Measurements from ENCODE around the gene SUCNR1. TPM values are rescaled to one million over a fixed set of nuclear protein-coding genes. Genes with fewer than 3 reads are reported as not detected.
A peak's percentile ranks its signal among the peaks of the same experiment; 100 is the strongest.

SUCNR1 gene, protein sequence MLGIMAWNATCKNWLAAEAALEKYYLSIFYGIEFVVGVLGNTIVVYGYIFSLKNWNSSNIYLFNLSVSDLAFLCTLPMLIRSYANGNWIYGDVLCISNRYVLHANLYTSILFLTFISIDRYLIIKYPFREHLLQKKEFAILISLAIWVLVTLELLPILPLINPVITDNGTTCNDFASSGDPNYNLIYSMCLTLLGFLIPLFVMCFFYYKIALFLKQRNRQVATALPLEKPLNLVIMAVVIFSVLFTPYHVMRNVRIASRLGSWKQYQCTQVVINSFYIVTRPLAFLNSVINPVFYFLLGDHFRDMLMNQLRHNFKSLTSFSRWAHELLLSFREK
- total RNA-seq = under 1 TPM in 2 of 4 donors, not detected in 2; 0.19 to 0.38 TPM

DNA sequence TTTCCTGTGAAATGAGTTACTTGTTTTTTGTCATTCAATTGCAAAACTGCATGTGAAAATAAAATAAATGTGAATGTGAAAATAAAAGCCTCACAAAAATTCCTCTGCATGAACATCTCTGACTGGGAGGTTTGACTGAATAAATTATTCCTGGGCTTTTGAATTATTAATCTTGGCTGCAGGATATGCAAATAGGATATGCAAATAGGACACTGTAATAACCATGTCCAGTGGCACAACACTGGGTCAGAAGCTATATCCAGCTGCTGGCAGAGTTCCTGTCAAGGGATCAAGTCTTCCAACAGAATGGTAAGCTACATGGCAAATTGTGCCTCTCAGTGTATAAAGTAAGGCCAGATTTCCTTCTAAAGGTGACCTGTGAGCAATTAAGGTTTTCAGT, at the start of gene SUCNR1:
Gene SUCNR1, plus strand, starts transcription at position 246 of the 400 bp plus-strand sequence. CDS start 6,250 bp downstream, outside the sequence.
- intact Hi-C loops (cut with DNase I) = no loop called here
- DNase-seq = no peak
- Histone ChIP-seq H3K27me3 (no peaks in the 10 kb centered on the region), H3K9me3 (no peaks in the 10 kb centered on the region), H3K4me1 (peaks cover 0 to 2% (median 0%) of the 10 kb centered on the region in 3 donors), H3K27ac (no peak within 1 kb of the TSS), H3K4me3 (no peak within 1 kb of the TSS), H3K36me3 (no peaks in the 10 kb centered on the region)
- no peak for TF ChIP-seq POLR2A (IDR thresholded peaks at IDR 0.05)
- TF ChIP-seq, protein P1, sequence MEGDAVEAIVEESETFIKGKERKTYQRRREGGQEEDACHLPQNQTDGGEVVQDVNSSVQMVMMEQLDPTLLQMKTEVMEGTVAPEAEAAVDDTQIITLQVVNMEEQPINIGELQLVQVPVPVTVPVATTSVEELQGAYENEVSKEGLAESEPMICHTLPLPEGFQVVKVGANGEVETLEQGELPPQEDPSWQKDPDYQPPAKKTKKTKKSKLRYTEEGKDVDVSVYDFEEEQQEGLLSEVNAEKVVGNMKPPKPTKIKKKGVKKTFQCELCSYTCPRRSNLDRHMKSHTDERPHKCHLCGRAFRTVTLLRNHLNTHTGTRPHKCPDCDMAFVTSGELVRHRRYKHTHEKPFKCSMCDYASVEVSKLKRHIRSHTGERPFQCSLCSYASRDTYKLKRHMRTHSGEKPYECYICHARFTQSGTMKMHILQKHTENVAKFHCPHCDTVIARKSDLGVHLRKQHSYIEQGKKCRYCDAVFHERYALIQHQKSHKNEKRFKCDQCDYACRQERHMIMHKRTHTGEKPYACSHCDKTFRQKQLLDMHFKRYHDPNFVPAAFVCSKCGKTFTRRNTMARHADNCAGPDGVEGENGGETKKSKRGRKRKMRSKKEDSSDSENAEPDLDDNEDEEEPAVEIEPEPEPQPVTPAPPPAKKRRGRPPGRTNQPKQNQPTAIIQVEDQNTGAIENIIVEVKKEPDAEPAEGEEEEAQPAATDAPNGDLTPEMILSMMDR (IDR thresholded peaks at IDR 0.05) = no peak

DNA sequence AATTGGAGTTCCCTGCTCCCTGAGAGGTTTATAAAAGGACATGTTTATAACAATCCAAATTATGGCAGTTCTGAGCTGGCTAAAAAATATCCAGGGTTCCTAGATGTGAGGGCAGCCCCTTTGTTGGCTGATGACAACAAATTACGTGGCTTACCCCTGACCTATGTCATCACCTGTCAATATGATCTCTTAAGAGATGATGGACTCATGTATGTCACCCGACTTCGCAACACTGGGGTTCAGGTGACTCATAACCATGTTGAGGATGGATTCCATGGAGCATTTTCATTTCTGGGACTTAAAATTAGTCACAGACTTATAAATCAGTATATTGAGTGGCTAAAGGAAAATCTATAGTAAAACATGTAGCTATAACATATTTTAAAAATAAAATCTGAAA, 45.6 kb upstream of the SUCNR1 start:
- H3K27ac ChIP-seq = no peak overlapping the region
- no peaks in the 10 kb centered on the region for H3K36me3 ChIP-seq
- WGBS, 2 donors = 51 to 69% methylated on average over 3 of the region's 3 CpGs
- TF ChIP-seq, protein P1 (IDR thresholded peaks at IDR 0.05) = no peak
- no peak for TF ChIP-seq POLR2A (IDR thresholded peaks at IDR 0.05)
- no peak overlapping the region for H3K4me3 ChIP-seq
- intact Hi-C loops (cut with DNase I) = no loop called here
- H3K4me1 ChIP-seq = no peaks in the 10 kb centered on the region
- no peaks in the 10 kb centered on the region for H3K9me3 ChIP-seq
- DNase-seq = no peak
- H3K27me3 ChIP-seq = no peaks in the 10 kb centered on the region

DNA sequence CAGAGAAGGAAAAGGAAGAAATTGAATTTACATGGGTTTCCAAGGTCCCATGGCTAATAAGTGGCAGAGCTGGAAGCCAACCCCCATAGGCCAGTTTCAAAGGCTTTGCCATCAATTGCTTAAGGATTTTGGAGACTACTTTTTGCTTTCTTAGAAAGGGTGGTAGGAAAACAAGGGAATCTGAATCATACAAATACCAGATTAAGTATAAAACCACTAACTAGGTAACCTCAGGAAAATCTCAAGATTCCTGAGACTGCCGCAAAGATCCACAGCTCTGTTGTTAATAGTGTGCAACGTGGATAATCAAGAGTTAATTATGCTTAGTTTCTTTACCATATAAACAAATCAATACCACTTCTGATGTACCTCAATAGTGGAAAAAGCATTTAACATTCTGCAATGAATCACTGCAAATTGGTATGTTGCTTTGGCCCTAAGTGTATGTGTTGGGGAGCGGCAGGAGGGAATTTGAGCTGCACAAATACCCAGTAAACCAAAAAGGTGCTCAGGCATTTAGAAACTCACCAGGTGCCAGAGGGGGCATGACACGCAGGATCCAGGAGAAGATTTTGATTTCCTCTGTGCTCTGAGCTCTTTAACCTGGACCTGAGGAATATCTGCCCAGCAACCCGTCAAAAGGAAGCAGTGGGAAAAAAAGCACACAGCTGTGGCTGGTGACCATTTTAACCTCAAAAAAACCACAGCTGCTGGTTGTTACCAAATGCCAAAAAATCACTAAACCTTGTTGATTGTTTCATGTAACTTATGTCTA, 37.5 kb upstream of the SUCNR1 start:
- Histone ChIP-seq H3K4me3 (no peak overlapping the region), H3K9me3 (no peaks in the 10 kb centered on the region), H3K4me1 (peaks cover 0 to 35% (median 11%) of the 10 kb centered on the region in 3 donors), H3K27me3 (no peaks in the 10 kb centered on the region), H3K36me3 (no peaks in the 10 kb centered on the region), H3K27ac (peak overlapping the region in 1 of 4 donors; percentile 79)
- TF ChIP-seq, protein P1 (IDR thresholded peaks at IDR 0.05) = no peak
- no peak for TF ChIP-seq POLR2A (IDR thresholded peaks at IDR 0.05)
- intact Hi-C loops (cut with DNase I) = loop anchor here (5.0 kb wide), 1 partner anchor 394 kb away; no protein-coding TSS in a partner anchor
- 63 to 77% methylated on average over 5 of the region's 5 CpGs for WGBS, 2 donors
- DNase-seq = no peak

DNA sequence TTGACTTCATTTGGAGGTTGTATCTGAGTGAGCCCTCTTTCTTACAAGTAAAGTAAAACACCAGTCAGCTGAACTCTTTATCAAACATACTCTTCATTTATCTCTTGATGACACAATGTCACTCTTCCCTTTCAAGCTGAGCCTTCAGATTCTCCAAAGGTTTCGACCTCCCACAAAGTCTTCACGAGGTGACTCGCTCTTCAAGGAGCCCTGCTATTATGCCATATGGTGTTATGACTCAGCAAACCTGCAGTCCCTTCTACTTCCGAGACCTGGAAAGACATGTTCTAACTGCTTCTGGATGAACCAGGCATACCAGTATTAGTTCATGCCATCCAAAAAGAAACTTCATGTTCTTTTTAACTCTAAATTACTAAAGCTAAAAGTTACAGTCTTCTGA, 36.4 kb upstream of the SUCNR1 start:
- H3K27ac ChIP-seq = peak overlapping the region; percentile 23 to 79 (median 74)
- 21 to 31% methylated on average over 4 of the region's 4 CpGs for WGBS, 2 donors
- no peaks in the 10 kb centered on the region for H3K36me3 ChIP-seq
- H3K9me3 ChIP-seq = no peaks in the 10 kb centered on the region
- no peak overlapping the region for H3K4me3 ChIP-seq
- no peak for TF ChIP-seq POLR2A (IDR thresholded peaks at IDR 0.05)
- TF ChIP-seq, protein P1 (IDR thresholded peaks at IDR 0.05) = peak in 1 of 6 experiments; percentile 8
- DNase-seq = no peak
- intact Hi-C loops (cut with DNase I) = loop anchor here (5.0 kb wide), 1 partner anchor 395 kb away; no protein-coding TSS in a partner anchor
- H3K4me1 ChIP-seq = peaks cover 0 to 35% (median 11%) of the 10 kb centered on the region in 3 donors
- no peaks in the 10 kb centered on the region for H3K27me3 ChIP-seq
